Motor neuron (in vitro differentiated cells): ENCODE results near the gene GTF2F2. TPM values are rescaled to one million over a fixed set of nuclear protein-coding genes. Genes with fewer than 3 reads are reported as not detected.

ENCODE experiments used
- ATAC-seq, 8 experiments: fragments of 200-7000 bp; cut with Tn5 transposase; replicated peaks in 6 of 8; 2 replicates each; pipeline ENCODE4 v1.8.0; 2021; ENCODE audit warnings: mild to moderate bottlenecking in 8 of 8, moderate library complexity in 8 of 8
- H3K27ac ChIP-seq, 2 donors: fragments of 250-450 bp; sonication (Bioruptor Pico); 2 replicates each; pipeline ENCODE4 v1.9.0; 2021; ENCODE audit warnings: antibody characterized with exemption in 2 of 2, mild to moderate bottlenecking in 2 of 2, moderate library complexity in 1 of 2
- H3K4me1 ChIP-seq, 2 donors: fragments of 250-450 bp; sonication (Bioruptor Pico); replicated peaks in 1 of 2; 2 replicates each; pipeline ENCODE4 v1.6.1; 2021; ENCODE audit warnings: antibody characterized with exemption in 2 of 2, mild to moderate bottlenecking in 2 of 2, moderate library complexity in 1 of 2
- H3K4me3 ChIP-seq, 5 donors: fragments of 250-450 bp; sonication (Bioruptor Pico); 2 replicates each; pipeline ENCODE4 v1.9.0; 2021; ENCODE audit warnings: antibody characterized with exemption in 5 of 5, mild to moderate bottlenecking in 5 of 5, moderate library complexity in 4 of 5
- WGBS, 10 experiments: fragments of 450-650 bp; shearing (Covaris generic); methylation state at CpG; one replicate each; pipeline ENCODE4 v1.0.0; 2022; 5-methylcytosine and 5-hydroxymethylcytosine counted together
- in situ Hi-C, 9 experiments: fragments of 400-800 bp; cut with MboI; loops; one replicate each; pipeline ENCODE4 v1.15.0; 2021; ENCODE audit warnings: low sequenced_read_pairs in 9 of 9, low pct_unique_long_range_greater_than_20kb in 2 of 9; ENCODE audit not compliant: unreplicated experiment in 9 of 9
- total RNA-seq, 8 experiments: library from RNA; unstranded; fragments of 300-600 nt; gene quantifications; 2 replicates each; pipeline versions ENCODE4 v1.2.3 to v1.2.4, GENCODE V29; 2022

The GTF2F2 gene
- total RNA-seq, 8 experiments from 2014 or later, result 22.9 to 39.7 (median 33.4) TPM

DNA sequence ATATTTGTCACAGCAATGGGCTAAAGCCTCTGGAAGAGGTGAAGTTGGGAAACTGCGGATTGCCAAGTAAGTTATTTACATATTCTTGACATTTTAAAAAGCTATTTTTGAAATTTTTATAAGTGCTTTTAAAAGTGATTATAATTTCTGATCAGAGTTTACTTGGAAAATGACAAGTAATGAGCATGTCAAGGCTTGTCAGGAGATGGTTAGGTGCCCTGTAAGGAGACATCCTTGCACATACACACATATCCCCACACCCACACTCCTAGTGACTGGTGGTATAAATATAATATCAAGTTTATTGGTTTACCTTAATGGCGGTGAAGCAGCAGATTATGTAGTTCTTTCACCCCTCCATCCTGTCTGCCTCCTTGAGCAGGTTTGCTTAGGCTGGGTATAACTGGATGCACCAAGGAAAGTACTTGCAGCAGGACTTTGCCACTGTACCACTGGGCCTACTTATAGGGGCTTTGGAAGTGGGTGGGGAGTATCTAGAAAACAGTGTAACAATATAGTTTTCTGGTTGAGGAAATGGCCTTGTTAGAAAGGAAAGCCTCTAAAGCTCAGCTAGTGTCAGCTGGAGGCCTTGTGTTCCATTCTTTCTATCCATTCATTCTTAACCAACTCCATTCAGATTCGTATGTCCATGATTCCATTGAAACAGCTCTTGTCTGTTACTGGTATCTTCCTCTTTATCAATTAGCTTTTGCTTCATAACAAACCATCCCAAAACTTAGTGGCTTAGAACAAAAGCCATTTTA, 16.6 kb downstream of the GTF2F2 start:
- in situ Hi-C loops, result no loop called here
- WGBS, 10 experiments, result 60 to 100% (median 85%) methylated on average over 1 to 3 of the region's 3 CpGs
- no peak for ATAC-seq
- H3K4me1 ChIP-seq, result no peaks in the 10 kb centered on the region
- H3K4me3 ChIP-seq, result no peak overlapping the region
- no peak overlapping the region for H3K27ac ChIP-seq

DNA sequence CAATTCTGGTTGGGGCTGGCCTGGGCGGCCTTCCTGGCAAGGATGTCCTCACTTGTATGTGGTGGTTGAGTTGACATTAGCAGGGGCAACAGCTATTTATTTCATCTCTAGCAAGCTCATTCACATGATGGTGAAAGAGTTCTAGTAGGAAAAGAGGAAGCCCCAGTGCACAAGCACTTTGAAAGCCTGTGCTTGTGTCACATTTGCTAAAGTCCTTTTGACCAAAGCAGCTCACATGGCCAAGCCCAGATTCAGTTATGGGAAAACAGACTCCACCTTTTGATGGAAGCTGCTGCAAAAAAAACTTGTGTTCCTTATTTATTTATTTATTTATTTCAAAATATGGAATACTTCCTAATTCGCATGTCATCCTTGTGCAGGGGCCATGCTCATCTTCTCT, 17.2 kb downstream of the GTF2F2 start:
- WGBS, 10 experiments, result 70 to 100% (median 100%) methylated on average over 1 to 2 of the region's 2 CpGs
- H3K27ac ChIP-seq, result no peak overlapping the region
- no peak for ATAC-seq
- no peak overlapping the region for H3K4me3 ChIP-seq
- in situ Hi-C loops, result no loop called here
- H3K4me1 ChIP-seq, result no peaks in the 10 kb centered on the region

DNA sequence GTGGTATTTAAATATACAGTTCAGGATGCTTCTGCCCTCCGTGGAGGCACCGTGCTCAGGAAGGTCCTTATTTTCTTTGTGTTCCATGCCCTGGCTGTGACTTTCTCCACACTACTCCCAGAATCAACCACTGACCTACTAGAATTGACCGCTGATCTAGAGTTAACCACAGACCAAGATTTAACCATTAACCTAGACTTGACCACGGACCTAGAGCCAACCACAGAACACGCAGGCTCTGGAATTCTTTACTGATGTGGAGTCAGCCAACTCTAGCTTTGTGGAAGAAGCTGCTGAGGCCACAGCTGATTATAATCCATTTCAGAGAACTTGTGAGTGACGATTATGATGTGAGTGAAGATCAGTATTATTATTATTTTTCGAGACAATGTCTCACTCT, 18.0 kb downstream of the GTF2F2 start:
- no peak overlapping the region for H3K27ac ChIP-seq
- no peak for ATAC-seq
- no peak overlapping the region for H3K4me3 ChIP-seq
- in situ Hi-C loops, result no loop called here
- WGBS, 10 experiments, result 88 to 100% (median 97%) methylated on average over 2 to 7 of the region's 7 CpGs; no CpG with 5 or more reads in 2 of the 10 experiments
- no peaks in the 10 kb centered on the region for H3K4me1 ChIP-seq

DNA sequence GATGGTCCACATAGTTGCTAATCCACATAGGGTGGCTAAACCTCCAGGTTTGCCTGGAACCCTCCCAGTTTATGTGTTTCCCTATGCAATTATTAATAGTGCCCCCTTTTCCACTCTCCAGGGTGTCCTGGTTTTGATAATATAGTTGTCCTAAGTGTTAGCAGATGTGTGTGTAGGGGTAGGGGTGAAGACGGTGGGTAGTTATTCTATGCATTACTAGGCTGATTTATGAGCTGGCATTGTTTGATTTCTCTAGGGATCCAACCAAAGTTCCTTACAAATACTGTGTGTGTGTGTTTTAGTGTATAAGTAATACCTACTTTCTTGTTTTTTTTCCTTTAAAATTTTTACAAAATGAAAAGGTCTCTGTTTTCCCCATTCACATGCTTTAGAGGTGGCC, 21.1 kb downstream of the GTF2F2 start:
- ATAC-seq, result peak in 2 of 8 experiments; percentile 16 to 58
- Histone ChIP-seq H3K4me1 (no peaks in the 10 kb centered on the region), H3K4me3 (no peak overlapping the region), H3K27ac (no peak overlapping the region)
- 14 to 43% (median 20%) methylated on average over 1 of the region's 1 CpG; no CpG with 5 or more reads in 7 of the 10 experiments for WGBS, 10 experiments
- in situ Hi-C loops, result no loop called here

DNA sequence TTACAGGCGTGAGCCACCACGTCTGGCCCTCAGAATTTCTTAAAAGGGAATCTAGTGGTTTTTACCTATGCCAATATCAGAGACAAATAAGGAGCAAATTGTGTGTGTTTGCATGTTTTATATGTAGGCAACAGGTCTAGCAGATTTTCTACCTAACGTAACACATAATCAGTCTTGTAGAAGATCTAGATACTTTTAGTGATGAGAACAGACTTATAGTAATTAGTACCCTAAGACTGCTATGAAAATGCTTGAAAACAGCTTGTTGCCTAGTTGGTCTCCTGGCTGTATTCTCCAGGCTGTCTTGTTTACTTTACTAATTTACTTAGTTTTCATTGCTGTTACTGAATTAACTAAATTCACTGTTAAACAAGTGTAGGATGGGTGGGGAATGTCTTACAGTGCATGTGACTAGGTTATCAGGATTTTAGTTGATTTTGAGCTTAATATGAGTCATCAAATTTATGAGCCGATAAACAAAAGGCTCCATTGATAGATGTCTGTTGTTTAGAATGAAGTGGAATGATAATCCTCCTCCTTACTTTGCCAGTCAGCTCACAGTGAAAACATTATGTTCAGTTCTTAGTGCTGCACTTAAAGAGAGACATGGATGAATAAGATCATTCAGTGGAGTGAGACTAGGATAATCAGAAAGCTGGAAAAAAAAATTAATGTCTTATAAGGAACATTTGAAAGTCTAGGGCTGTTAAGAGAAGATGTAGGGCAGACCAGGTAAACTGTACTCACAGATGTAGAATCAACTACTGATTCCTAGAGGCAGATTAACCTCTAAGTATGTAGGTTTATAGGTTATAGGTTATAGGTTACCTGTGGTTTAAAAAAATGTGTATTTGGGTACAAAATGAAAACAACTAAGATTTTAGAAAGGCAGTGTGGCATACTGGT, 22.4 kb downstream of the GTF2F2 start:
- WGBS, 10 experiments, result 83 to 100% (median 100%) methylated on average over 1 to 3 of the region's 4 CpGs; no CpG with 5 or more reads in 2 of the 10 experiments
- no peaks in the 10 kb centered on the region for H3K4me1 ChIP-seq
- ATAC-seq, result peak in 7 of 8 experiments; percentile 20 to 61 (median 31)
- no peak overlapping the region for H3K4me3 ChIP-seq
- no peak overlapping the region for H3K27ac ChIP-seq
- in situ Hi-C loops, result no loop called here

DNA sequence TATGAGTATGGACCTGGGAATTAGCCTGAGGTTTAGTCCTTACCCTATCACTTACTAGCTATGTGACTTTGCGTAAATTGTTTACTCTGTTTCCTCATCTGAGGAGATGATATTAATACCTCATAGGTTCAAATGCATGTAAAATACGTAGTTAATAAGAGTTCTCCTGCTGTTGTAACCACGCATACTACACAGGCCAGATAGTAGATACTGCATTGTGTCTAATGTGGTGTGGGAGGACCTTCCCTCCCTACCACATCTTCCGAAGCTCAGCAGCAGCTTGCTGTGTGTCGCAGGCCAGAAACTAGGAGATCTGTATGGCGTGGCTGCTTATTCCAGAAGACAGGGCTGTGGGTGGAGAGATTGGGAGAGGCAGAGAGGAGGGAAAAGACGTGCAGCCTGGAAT, 23.0 kb downstream of the GTF2F2 start:
- Histone ChIP-seq H3K4me1 (no peaks in the 10 kb centered on the region), H3K27ac (no peak overlapping the region), H3K4me3 (no peak overlapping the region)
- 0 to 100% (median 86%) methylated on average over 1 to 6 of the region's 7 CpGs; no CpG with 5 or more reads in 3 of the 10 experiments for WGBS, 10 experiments
- in situ Hi-C loops, result no loop called here
- peak in 1 of 8 experiments; percentile 61 for ATAC-seq

DNA sequence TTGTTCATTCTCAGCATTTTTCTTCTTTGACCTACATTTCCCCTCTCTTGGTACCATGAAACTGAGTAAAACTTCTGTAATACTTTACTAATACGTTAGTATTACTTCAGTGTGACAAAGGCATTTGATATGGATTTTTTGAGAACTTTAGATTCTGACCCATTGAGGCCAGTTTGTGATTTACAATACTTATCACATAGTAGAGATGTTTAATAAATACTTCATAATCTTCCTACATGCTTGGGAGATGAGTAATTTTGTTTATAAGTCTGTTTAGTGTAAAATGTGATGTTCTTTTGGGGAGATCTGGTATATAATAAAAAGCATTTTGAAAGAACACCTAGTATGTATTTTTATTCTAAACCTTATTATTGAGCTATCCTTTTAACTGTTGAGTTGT, 29.7 kb downstream of the GTF2F2 start:
- ATAC-seq, result no peak
- no peak overlapping the region for H3K4me3 ChIP-seq
- WGBS, 10 experiments, result 40 to 100% (median 79%) methylated on average over 1 of the region's 1 CpG; no CpG with 5 or more reads in 2 of the 10 experiments
- H3K27ac ChIP-seq, result no peak overlapping the region
- in situ Hi-C loops, result no loop called here
- H3K4me1 ChIP-seq, result no peaks in the 10 kb centered on the region

DNA sequence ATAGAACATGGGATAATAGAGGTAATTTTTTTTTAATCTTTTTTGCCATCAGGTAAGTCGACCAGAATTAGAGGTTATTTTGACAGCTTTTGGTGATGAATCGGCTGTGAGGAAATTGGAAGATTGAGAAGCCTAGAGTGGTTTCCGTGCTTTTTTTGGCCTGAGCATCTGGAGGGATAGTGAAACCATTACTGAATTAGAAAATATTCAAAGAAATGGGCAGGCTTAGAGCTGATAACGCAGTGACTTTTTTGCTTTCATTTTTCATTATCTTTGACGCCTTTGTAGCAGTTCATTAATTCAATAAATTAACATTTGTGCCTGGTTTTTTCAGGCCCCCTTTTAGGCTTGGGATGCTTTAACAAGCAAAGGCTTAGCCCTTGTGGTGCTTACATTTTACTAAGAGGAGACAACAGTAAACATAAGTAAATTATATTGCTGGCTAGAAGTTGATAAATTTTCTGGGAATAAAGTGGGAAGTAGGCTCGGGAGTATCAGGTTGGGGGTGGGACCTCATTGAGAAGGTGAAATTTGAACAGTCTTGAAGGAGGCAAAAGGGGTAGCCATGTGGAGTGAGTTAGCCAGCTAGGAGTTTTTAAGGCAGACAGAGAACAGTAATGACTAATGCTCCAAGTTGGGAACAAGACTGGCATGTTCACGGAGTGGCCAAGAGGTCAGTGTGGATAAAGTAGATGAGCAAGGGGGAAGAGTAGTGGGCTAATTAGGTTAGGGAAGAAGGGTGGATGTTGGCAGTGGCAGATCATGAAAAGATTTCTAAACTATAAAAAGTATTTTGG, 36.5 kb downstream of the GTF2F2 start:
- H3K4me3 ChIP-seq, result no peak overlapping the region
- no peak overlapping the region for H3K27ac ChIP-seq
- H3K4me1 ChIP-seq, result no peaks in the 10 kb centered on the region
- in situ Hi-C loops, result no loop called here
- ATAC-seq, result no peak
- 84 to 100% (median 95%) methylated on average over 4 to 7 of the region's 7 CpGs for WGBS, 10 experiments

DNA sequence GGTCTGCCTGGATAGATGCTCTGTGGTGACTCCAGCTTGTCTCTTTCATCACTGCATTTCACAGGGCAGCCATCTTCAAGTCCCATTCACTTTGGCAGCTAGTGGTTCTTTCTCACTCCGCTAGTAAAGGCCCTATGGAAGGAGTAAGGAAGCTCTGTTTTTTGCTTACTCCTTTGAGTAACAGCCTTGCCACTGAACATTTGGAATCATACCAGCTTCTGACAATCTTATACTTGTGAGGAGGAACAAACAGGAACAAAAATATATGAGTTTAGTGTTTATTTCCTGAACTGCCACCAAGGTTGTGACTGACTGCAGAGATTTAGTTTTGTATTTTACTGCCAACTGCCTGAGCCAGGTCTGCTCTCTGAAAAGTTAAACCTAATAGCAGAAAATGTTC, 41.9 kb downstream of the GTF2F2 start:
- no peak for ATAC-seq
- no peak overlapping the region for H3K27ac ChIP-seq
- no peaks in the 10 kb centered on the region for H3K4me1 ChIP-seq
- in situ Hi-C loops, result no loop called here
- 92 to 100% (median 100%) methylated on average over 1 of the region's 1 CpG; no CpG with 5 or more reads in 3 of the 10 experiments for WGBS, 10 experiments
- no peak overlapping the region for H3K4me3 ChIP-seq

DNA sequence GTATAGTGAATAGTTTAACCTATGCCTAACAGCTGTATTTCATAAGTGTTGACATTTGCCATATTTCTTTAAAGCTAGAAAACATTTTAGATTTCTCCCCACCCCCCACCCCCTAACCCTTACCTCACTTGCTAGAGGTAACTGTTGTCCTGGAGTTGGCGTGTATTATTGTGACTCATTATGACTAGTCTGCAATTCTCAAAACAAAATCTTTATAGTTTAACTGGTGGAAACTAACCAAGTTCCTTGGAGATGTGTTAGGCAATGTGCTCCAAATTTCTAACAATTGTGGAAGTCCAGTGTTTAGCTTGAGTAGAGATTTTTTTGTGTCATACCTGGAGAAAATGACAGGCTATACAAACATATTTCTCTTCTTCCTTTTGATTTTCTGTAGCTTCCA, 42.5 kb downstream of the GTF2F2 start:
- Histone ChIP-seq H3K4me1 (no peaks in the 10 kb centered on the region), H3K4me3 (no peak overlapping the region), H3K27ac (no peak overlapping the region)
- peak in 2 of 8 experiments; percentile 18 to 60 for ATAC-seq
- in situ Hi-C loops, result no loop called here
- WGBS, 10 experiments, result 80% methylated on average over 1 of the region's 1 CpG; no CpG with 5 or more reads in 8 of the 10 experiments

DNA sequence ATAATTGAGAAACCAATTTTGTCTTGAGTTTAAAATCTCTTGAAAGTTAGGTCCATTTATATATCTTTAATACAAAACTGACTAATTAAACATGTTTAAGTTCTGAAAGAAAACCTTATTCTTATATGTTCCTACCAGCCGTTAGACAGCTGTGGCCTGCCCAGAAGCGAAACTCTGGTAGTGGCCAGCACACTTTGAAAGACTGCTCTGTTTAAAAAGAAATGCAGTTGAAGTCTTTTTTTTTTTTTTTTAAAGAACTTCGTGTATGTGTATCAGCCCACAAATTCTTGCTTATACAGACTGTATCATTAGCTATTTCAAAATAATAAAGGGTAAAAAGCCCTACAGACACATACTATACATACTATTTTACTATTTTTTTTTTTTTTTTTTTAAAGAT, 46.5 kb downstream of the GTF2F2 start:
- no peak for ATAC-seq
- 53 to 100% (median 95%) methylated on average over 1 to 3 of the region's 3 CpGs; no CpG with 5 or more reads in 1 of the 10 experiments for WGBS, 10 experiments
- in situ Hi-C loops, result no loop called here
- Histone ChIP-seq H3K4me1 (no peaks in the 10 kb centered on the region), H3K27ac (no peak overlapping the region), H3K4me3 (no peak overlapping the region)

DNA sequence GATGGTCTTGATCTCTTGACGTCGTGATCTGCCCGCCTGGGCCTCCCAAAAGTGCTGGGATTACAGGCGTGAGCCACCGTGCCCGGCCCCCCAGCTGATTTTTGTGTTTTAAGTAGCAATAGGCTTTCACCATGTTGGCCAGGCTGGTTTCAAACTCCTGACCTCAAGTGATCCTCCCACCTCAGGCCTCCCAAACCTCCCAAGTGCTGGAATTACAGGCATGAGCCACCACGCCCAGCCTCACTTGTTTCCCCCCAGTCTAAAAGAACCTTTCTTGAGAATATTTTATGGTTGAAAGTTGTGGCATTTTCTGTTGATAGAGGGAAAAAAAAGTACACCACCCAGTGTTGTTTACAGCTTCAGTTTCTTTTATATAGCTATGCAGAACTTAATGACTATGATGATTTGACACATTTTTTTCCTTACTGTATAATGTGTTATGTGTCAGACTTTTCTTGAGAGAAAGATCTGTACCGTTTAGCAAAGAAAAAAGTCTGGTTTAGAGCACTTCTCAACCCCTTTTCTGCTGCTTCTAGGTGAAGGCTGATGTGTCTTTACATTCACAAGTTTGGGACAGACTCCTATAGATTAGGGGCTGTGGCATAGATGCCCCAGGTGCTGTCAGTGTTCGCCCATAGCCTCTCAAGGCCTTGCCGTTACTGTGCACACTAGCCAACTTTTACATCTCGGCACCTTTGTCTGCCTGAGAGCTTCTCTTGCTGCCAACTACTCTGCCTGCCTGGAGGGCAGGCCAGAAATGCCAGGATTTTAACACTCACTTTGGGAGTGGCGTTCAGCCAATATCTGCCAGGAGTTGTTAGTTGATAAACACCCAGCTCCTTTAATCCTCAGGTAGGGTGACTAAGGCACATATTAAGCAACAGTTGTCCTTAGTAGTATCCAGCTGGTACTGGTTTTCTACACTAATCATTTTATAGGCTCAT, 47.6 kb downstream of the GTF2F2 start:
- H3K4me3 ChIP-seq, result no peak overlapping the region
- no peaks in the 10 kb centered on the region for H3K4me1 ChIP-seq
- peak in 1 of 8 experiments; percentile 57 for ATAC-seq
- 47 to 100% (median 92%) methylated on average over 1 to 10 of the region's 12 CpGs; no CpG with 5 or more reads in 1 of the 10 experiments for WGBS, 10 experiments
- H3K27ac ChIP-seq, result no peak overlapping the region
- in situ Hi-C loops, result no loop called here
